HepG2 (cell line): ENCODE results near the gene KLB. TPM values are rescaled to one million over a fixed set of nuclear protein-coding genes. Genes with fewer than 3 reads are reported as not detected.

Experiments
- FOXO1 ChIP-seq: sonication (generic); formaldehyde crosslinking; IDR thresholded peaks from 2 replicates; pipeline ENCODE4 v1.4.0; 2020; ENCODE audit warnings: missing genetic modification reagents
- HMGA1 ChIP-seq: sonication (generic); formaldehyde crosslinking; conservative IDR thresholded peaks from 2 replicates; pipeline ENCODE4 v1.4.0; 2020; ENCODE audit warnings: missing genetic modification reagents
- HNF4G ChIP-seq, 2 experiments: sonication (generic) in 1 of 2; formaldehyde crosslinking in 1 of 2; IDR thresholded peaks; 2 replicates each; pipeline versions ENCODE4 v1.4.0 to v1.6.1; 2011 to 2020; ENCODE audit warnings: borderline replicate concordance in 2 of 2, low read depth in 2 of 2, mild to moderate bottlenecking in 2 of 2, low read length in 1 of 2, missing genetic modification reagents in 1 of 2, moderate library complexity in 1 of 2
- HOXA3 ChIP-seq: sonication (generic); formaldehyde crosslinking; IDR thresholded peaks from 2 replicates; pipeline ENCODE4 v1.5.0; 2020; ENCODE audit warnings: missing genetic modification reagents
- KLF9 ChIP-seq: IDR thresholded peaks from 2 replicates; pipeline ENCODE4 v1.6.1; 2016; ENCODE audit warnings: low read depth
- NPAS2 ChIP-seq: sonication (generic); formaldehyde crosslinking; IDR thresholded peaks from 2 replicates; pipeline ENCODE4 v1.8.0; 2022; ENCODE audit warnings: mild to moderate bottlenecking, missing genetic modification reagents, borderline replicate concordance
- NR2F1 ChIP-seq, 2 experiments: fragments of 450-650 bp in 1 of 2; formaldehyde crosslinking in 1 of 2; IDR thresholded peaks; 2 replicates each; pipeline versions ENCODE4 v1.5.0 to v1.6.1; 2016 to 2020; ENCODE audit warnings: mild to moderate bottlenecking in 1 of 2, missing compliant biosample characterization in 1 of 2, missing genetic modification reagents in 1 of 2, moderate library complexity in 1 of 2
- SMYD3 ChIP-seq: sonication (generic); formaldehyde crosslinking; IDR thresholded peaks from 2 replicates; pipeline ENCODE4 v1.8.1; 2023; ENCODE audit warnings: mild to moderate bottlenecking, missing genetic modification reagents
- TCF7L2 ChIP-seq: IDR thresholded peaks from 2 replicates; pipeline ENCODE4 v1.6.1; 2011; ENCODE audit warnings: mild to moderate bottlenecking, low read depth, low read length, moderate library complexity
- ZNF354B ChIP-seq: sonication (generic); formaldehyde crosslinking; IDR thresholded peaks from 2 replicates; pipeline ENCODE4 v1.8.0; 2022; ENCODE audit warnings: mild to moderate bottlenecking, missing genetic modification reagents
- ZNF468 ChIP-seq: sonication (generic); formaldehyde crosslinking; IDR thresholded peaks from 2 replicates; pipeline ENCODE4 v1.8.0; 2022; ENCODE audit warnings: mild to moderate bottlenecking, moderate library complexity, missing genetic modification reagents
- ZNF703 ChIP-seq: sonication (generic); formaldehyde crosslinking; IDR thresholded peaks from 2 replicates; pipeline ENCODE4 v1.5.1; 2020; ENCODE audit warnings: missing genetic modification reagents, mild to moderate bottlenecking, moderate library complexity, borderline replicate concordance
- polyA plus RNA-seq, 8 experiments: library from polyadenylated mRNA; depleted of rRNA in 3 of 8; stranded (reverse) in 7 of 8; unstranded in 1 of 8; fragments of >200 nt; fragmentation: Illumina TruSeq in 4 of 8; extraction: Trizol in 4 of 8; gene quantifications; 2 replicates each; pipeline versions ENCODE4 v1.2.1 to v1.2.3, GENCODE V29; 2011 to 2016; ENCODE audit warnings: low read depth in 4 of 8, missing spikeins in 1 of 8, mixed read lengths in 1 of 8; ENCODE audit not compliant: insufficient read depth in 1 of 8
- total RNA-seq, 5 experiments: library from RNA; depleted of rRNA; stranded (reverse); fragments of >200 nt; fragmentation: Illumina TruSeq; extraction: Trizol; gene quantifications; 2 replicates each; pipeline ENCODE4 v1.2.3, GENCODE V29; 2016; ENCODE audit warnings: low read depth in 1 of 5
- TF ChIP-seq, protein P1 (sequence below), 2 experiments: sonication (generic) in 1 of 2; formaldehyde crosslinking in 1 of 2; IDR thresholded peaks; 2 replicates each; pipeline versions ENCODE4 v1.4.0 to v1.6.1; 2016 to 2020; ENCODE audit warnings: borderline replicate concordance in 1 of 2, low read depth in 1 of 2, mild to moderate bottlenecking in 1 of 2, missing genetic modification reagents in 1 of 2
- TF ChIP-seq, protein P2 (sequence below): fragments of 450-650 bp; IDR thresholded peaks from 2 replicates; pipeline ENCODE4 v1.6.1; 2016
- TF ChIP-seq, protein P3 (sequence below): sonication (generic); formaldehyde crosslinking; IDR thresholded peaks from 2 replicates; pipeline ENCODE4 v1.5.0; 2020; ENCODE audit warnings: mild to moderate bottlenecking, missing genetic modification reagents, borderline replicate concordance
- TF ChIP-seq, protein P4 (sequence below): IDR thresholded peaks from 2 replicates; pipeline ENCODE4 v1.6.1; 2012; ENCODE audit warnings: low read length, improper control_type of control experiment

The KLB gene
- total and polyA plus RNA-seq, 2 of the 13 experiments (the other 11 are each of a cell fraction or from before 2014, with no cell fraction given), result 25.3 to 82.0 TPM

DNA sequence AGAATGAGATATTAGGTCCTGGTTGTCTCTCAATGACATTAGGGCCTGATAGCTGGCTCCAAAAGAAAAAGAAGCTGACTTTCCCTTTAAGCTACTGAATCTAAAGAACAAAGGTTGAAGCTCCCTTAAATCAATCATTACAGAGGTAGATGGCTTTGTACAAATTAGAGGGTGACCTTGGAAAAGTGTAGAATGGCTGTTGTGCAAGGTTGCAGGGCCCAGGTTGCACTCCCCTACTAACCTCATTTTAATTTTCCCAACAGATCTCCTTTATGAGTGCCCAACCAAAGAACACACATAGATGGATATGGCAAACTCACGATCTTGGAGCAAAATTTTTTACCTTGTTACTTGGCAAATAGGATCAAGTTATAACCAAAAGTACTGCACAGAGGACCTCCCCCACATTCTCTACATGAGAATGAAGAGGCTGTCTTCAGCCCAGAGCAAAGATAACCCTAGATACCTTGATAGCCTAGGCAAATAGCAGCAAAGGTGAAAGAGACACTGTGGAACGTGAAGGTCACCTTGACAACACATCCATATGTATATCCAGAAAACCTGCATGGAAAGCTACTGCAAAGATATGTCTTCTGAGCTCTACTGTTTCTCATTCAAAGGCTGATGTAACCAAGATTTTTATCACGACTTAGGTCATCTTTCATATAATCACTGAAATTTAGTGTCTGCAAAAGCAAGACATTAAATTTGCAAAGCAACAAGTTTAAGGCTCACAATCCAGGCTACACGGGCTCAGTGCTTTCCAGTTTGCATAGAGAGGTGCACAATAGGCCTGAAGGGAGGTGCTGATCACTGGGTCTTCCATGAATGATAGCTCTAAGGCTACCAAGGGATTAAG, 23.0 kb downstream of the KLB start (continued):
- TF ChIP-seq, protein P1, sequence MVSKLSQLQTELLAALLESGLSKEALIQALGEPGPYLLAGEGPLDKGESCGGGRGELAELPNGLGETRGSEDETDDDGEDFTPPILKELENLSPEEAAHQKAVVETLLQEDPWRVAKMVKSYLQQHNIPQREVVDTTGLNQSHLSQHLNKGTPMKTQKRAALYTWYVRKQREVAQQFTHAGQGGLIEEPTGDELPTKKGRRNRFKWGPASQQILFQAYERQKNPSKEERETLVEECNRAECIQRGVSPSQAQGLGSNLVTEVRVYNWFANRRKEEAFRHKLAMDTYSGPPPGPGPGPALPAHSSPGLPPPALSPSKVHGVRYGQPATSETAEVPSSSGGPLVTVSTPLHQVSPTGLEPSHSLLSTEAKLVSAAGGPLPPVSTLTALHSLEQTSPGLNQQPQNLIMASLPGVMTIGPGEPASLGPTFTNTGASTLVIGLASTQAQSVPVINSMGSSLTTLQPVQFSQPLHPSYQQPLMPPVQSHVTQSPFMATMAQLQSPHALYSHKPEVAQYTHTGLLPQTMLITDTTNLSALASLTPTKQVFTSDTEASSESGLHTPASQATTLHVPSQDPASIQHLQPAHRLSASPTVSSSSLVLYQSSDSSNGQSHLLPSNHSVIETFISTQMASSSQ (IDR thresholded peaks at IDR 0.05; ENCODE audit: low read depth), result peak; percentile 67
- TF ChIP-seq, protein P1 (CRISPR knock-in tag; IDR thresholded peaks at IDR 0.05; ENCODE audit: borderline replicate concordance), result no peak; the same call in 1 of the 2 replicates
- TF ChIP-seq TCF7L2, result no peak
- TF ChIP-seq SMYD3 (CRISPR knock-in tag), result 0 out of 2 replicates have a peak, but pooled peaks have one; percentile 72
- TF ChIP-seq, protein P2, sequence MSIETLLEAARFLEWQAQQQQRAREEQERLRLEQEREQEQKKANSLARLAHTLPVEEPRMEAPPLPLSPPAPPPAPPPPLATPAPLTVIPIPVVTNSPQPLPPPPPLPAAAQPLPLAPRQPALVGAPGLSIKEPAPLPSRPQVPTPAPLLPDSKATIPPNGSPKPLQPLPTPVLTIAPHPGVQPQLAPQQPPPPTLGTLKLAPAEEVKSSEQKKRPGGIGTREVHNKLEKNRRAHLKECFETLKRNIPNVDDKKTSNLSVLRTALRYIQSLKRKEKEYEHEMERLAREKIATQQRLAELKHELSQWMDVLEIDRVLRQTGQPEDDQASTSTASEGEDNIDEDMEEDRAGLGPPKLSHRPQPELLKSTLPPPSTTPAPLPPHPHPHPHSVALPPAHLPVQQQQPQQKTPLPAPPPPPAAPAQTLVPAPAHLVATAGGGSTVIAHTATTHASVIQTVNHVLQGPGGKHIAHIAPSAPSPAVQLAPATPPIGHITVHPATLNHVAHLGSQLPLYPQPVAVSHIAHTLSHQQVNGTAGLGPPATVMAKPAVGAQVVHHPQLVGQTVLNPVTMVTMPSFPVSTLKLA, result no peak
- peak; percentile 47; the same call in 1 of the 2 replicates for TF ChIP-seq HOXA3
- TF ChIP-seq, protein P3, sequence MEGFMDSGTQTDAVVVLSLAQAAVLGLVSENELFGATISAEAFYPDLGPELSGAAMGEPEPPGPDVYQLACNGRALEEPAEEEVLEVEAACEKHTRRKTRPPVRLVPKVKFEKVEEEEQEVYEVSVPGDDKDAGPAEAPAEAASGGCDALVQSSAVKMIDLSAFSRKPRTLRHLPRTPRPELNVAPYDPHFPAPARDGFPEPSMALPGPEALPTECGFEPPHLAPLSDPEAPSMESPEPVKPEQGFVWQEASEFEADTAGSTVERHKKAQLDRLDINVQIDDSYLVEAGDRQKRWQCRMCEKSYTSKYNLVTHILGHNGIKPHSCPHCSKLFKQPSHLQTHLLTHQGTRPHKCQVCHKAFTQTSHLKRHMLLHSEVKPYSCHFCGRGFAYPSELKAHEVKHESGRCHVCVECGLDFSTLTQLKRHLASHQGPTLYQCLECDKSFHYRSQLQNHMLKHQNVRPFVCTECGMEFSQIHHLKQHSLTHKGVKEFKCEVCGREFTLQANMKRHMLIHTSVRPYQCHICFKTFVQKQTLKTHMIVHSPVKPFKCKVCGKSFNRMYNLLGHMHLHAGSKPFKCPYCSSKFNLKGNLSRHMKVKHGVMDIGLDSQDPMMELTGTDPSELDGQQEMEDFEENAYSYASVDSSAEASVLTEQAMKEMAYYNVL, result peak; percentile 47; the same call in 1 of the 2 replicates
- TF ChIP-seq ZNF468 (CRISPR knock-in tag), result no peak
- TF ChIP-seq HNF4G (IDR thresholded peaks at IDR 0.05; ENCODE audit: borderline replicate concordance, low read depth, low read length), result peak; percentile 48
- TF ChIP-seq HNF4G (CRISPR knock-in tag; IDR thresholded peaks at IDR 0.05; ENCODE audit: borderline replicate concordance, low read depth), result no peak
- TF ChIP-seq NR2F1 (CRISPR knock-in tag; IDR thresholded peaks at IDR 0.05), result no peak
- no peak for TF ChIP-seq HMGA1 (CRISPR knock-in tag)
- TF ChIP-seq ZNF703 (CRISPR knock-in tag), result 0 out of 2 replicates have a peak, but pooled peaks have one; percentile 65
- peak; percentile 46; the same call in 1 of the 2 replicates for TF ChIP-seq FOXO1
- no peak for TF ChIP-seq KLF9 (CRISPR knock-in tag)
- TF ChIP-seq, protein P4, sequence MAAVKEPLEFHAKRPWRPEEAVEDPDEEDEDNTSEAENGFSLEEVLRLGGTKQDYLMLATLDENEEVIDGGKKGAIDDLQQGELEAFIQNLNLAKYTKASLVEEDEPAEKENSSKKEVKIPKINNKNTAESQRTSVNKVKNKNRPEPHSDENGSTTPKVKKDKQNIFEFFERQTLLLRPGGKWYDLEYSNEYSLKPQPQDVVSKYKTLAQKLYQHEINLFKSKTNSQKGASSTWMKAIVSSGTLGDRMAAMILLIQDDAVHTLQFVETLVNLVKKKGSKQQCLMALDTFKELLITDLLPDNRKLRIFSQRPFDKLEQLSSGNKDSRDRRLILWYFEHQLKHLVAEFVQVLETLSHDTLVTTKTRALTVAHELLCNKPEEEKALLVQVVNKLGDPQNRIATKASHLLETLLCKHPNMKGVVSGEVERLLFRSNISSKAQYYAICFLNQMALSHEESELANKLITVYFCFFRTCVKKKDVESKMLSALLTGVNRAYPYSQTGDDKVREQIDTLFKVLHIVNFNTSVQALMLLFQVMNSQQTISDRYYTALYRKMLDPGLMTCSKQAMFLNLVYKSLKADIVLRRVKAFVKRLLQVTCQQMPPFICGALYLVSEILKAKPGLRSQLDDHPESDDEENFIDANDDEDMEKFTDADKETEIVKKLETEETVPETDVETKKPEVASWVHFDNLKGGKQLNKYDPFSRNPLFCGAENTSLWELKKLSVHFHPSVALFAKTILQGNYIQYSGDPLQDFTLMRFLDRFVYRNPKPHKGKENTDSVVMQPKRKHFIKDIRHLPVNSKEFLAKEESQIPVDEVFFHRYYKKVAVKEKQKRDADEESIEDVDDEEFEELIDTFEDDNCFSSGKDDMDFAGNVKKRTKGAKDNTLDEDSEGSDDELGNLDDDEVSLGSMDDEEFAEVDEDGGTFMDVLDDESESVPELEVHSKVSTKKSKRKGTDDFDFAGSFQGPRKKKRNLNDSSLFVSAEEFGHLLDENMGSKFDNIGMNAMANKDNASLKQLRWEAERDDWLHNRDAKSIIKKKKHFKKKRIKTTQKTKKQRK, result no peak
- TF ChIP-seq NPAS2 (CRISPR knock-in tag), result no peak
- TF ChIP-seq ZNF354B, result no peak
